Effector memory CD4-positive, alpha-beta T cell (primary cell): ENCODE results near the gene CACNA1H.

Experiments
- DNase-seq, 3 donors: peaks; one replicate each; pipeline ENCODE4 v3.0.0-alpha.2; 2020
- H3K27ac ChIP-seq: 2 replicates; pipeline ENCODE4 v1.7.0; 2013; ENCODE audit warnings: mild to moderate bottlenecking, low read length, moderate library complexity; ENCODE audit not compliant: insufficient read depth, poor library complexity, severe bottlenecking
- H3K27me3 ChIP-seq: replicated peaks from 2 replicates; pipeline ENCODE4 v1.7.0; 2013; ENCODE audit warnings: mild to moderate bottlenecking, low read length; ENCODE audit not compliant: insufficient read depth, control insufficient read depth, poor library complexity, severe bottlenecking
- H3K36me3 ChIP-seq: 2 replicates; pipeline ENCODE4 v1.7.0; 2013; ENCODE audit warnings: mild to moderate bottlenecking, low read length, moderate library complexity; ENCODE audit not compliant: control insufficient read depth, insufficient read depth
- H3K4me1 ChIP-seq: 2 replicates; pipeline ENCODE4 v1.7.0; 2013; ENCODE audit warnings: low read length, mild to moderate bottlenecking; ENCODE audit not compliant: control insufficient read depth, insufficient read depth, poor library complexity, severe bottlenecking
- H3K4me3 ChIP-seq: 2 replicates; pipeline ENCODE4 v1.7.0; 2013; ENCODE audit warnings: low read length, low read depth, mild to moderate bottlenecking; ENCODE audit not compliant: insufficient read depth, poor library complexity, severe bottlenecking
- H3K9me3 ChIP-seq: 2 replicates; pipeline ENCODE4 v1.7.0; 2013; ENCODE audit warnings: mild to moderate bottlenecking, low read length, moderate library complexity; ENCODE audit not compliant: control insufficient read depth

CACNA1H gene

GRCh38 chr16:1140582-1141162 lies 12.2 kb upstream of the CACNA1H start:
- no peaks in the 10 kb centered on the region for H3K36me3 ChIP-seq
- DNase-seq = no peak
- H3K27ac ChIP-seq = no peak overlapping the region
- no peaks in the 10 kb centered on the region for H3K27me3 ChIP-seq
- no peaks in the 10 kb centered on the region for H3K4me1 ChIP-seq
- H3K4me3 ChIP-seq = no peak overlapping the region
- no peaks in the 10 kb centered on the region for H3K9me3 ChIP-seq

DNA sequence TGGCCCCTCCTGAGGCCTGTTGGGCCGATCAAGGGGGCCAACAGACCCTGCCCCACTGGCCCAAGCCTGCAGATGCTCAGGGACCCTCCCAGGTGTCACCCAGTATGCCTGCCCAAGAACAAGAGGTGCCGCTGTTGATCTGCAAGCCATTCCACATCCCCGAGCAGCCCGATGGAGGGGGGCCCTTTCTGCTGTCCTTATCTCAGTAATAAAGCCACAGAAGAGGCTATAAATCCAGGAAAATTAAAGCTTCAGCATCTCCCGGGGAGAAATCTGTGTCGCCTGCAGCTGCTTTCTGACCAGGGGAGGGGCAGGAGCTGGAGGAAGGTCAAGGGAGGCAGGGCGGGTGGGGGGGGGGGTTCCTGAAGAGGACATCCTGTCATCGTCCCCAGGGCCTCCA lies 11.7 kb upstream of the CACNA1H start:
- Histone ChIP-seq H3K4me1 (no peaks in the 10 kb centered on the region), H3K27me3 (no peaks in the 10 kb centered on the region)

GRCh38 chr16:1141716-1142115 lies 11.2 kb upstream of the CACNA1H start:
- Histone ChIP-seq H3K27ac (no peak overlapping the region), H3K9me3 (no peaks in the 10 kb centered on the region), H3K27me3 (no peaks in the 10 kb centered on the region), H3K4me1 (no peaks in the 10 kb centered on the region), H3K36me3 (no peaks in the 10 kb centered on the region), H3K4me3 (no peak overlapping the region)
- DNase-seq = no peak

More for the DNA sequence above, 11.7 kb upstream of the CACNA1H start:
- Histone ChIP-seq H3K4me3 (no peak overlapping the region), H3K9me3 (no peaks in the 10 kb centered on the region), H3K36me3 (no peaks in the 10 kb centered on the region), H3K27ac (no peak overlapping the region)
- DNase-seq = no peak

GRCh38 chr16:1142911-1143310 lies 10.0 kb upstream of the CACNA1H start:
- no peak overlapping the region for H3K4me3 ChIP-seq
- H3K9me3 ChIP-seq = no peaks in the 10 kb centered on the region
- no peaks in the 10 kb centered on the region for H3K36me3 ChIP-seq
- DNase-seq = no peak
- no peaks in the 10 kb centered on the region for H3K27me3 ChIP-seq
- no peak overlapping the region for H3K27ac ChIP-seq
- no peaks in the 10 kb centered on the region for H3K4me1 ChIP-seq

- DNase-seq = no peak
- H3K27me3 ChIP-seq = no peaks in the 10 kb centered on the region
- no peaks in the 10 kb centered on the region for H3K4me1 ChIP-seq
- no peaks in the 10 kb centered on the region for H3K9me3 ChIP-seq
- H3K4me3 ChIP-seq = no peak overlapping the region
- no peak overlapping the region for H3K27ac ChIP-seq
- H3K36me3 ChIP-seq = no peaks in the 10 kb centered on the region
Observed at GRCh38 chr16:1143761-1144450, 9.0 kb upstream of the CACNA1H start.

- no peak overlapping the region for H3K27ac ChIP-seq
- no peaks in the 10 kb centered on the region for H3K27me3 ChIP-seq
- no peaks in the 10 kb centered on the region for H3K4me1 ChIP-seq
- H3K4me3 ChIP-seq = no peak overlapping the region
- H3K9me3 ChIP-seq = no peaks in the 10 kb centered on the region
- DNase-seq = no peak
- H3K36me3 ChIP-seq = no peaks in the 10 kb centered on the region
Observed at GRCh38 chr16:1144476-1145382, 8.2 kb upstream of the CACNA1H start.

DNA sequence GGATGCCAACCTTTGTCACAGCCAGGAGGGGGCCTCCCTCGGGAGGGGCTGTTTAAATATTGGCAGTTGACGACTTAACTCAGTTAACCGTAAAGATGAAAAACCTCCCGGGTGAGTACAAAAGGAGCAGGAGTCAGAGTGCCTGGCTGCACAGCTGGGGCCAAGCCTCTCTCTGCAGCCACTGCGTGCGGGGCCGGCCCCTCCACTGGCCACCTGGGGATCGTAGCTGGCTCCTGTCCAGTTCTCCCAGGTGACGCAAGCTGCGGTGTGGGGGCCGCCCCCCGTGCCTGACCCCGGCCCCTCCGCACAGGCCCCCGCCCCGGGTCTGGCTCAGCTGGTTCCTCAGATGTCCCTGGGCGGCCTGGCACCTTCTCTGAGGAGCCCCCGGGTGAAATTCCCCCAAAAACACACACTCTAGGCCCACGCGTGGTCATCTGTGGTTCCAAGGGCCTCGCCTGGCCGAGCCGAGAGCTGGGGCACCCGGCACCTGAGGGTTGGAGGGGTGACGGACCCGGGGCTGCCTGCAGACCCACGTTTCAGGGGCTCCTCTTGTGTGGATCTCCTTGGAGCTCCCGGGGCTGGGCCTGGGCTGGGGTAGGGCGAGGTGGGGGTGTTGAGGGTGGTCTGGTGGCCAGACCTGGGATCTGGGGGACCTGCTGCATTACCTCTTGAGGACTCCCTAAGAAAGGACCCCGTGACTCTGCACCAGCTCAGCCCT lies 7.4 kb upstream of the CACNA1H start:
- Histone ChIP-seq H3K9me3 (no peaks in the 10 kb centered on the region), H3K4me1 (no peaks in the 10 kb centered on the region), H3K4me3 (no peak overlapping the region), H3K36me3 (no peaks in the 10 kb centered on the region), H3K27ac (no peak overlapping the region), H3K27me3 (no peaks in the 10 kb centered on the region)
- no peak for DNase-seq

DNA sequence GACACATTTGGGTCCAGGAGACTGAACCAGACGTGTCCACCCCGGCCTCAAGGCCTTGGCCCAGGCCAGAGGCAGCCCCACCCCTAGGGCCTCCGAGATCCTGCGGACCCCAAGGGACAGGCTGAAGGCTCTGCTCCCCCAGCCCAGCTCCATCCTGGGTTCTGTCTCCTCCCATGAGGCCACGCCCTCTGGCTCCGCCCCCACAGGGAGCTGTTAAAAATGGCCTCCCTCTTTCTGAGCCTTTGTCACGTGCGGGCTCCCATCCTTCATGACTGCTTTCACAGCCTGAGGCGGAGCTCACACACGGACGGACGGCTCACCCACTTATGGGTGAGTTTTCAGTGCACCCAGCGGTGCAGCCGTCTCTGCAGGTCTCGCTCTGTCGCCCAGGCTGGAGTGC lies 6.5 kb upstream of the CACNA1H start:
- no peak for DNase-seq
- Histone ChIP-seq H3K4me3 (no peak overlapping the region), H3K9me3 (no peaks in the 10 kb centered on the region), H3K27ac (no peak overlapping the region), H3K36me3 (no peaks in the 10 kb centered on the region), H3K27me3 (no peaks in the 10 kb centered on the region), H3K4me1 (no peaks in the 10 kb centered on the region)

DNA sequence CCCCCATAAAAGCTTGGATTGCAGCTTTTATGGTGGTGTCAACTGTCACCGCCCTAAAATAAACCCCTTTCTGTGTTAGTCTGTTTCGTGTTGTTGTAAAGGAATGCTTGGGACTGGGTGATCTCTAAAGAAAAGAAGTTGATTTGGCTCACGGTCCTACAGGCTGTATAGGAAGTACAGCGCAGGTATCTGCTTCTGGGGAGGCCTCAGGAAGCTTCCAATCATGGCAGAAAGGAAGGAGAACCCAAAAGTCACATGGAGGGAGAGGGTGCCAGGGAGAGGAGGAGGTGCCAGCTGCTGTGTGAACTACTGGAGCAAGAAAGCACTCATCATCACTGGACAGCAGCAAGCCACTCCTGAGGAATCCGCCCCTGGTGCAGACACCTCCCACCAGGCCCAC lies 5.9 kb upstream of the CACNA1H start:
- DNase-seq = no peak
- peaks cover 3% of the 10 kb centered on the region for H3K4me1 ChIP-seq
- H3K9me3 ChIP-seq = no peaks in the 10 kb centered on the region
- H3K27ac ChIP-seq = no peak overlapping the region
- H3K36me3 ChIP-seq = no peaks in the 10 kb centered on the region
- no peaks in the 10 kb centered on the region for H3K27me3 ChIP-seq
- H3K4me3 ChIP-seq = no peak overlapping the region
